GM12892 (cell line): Measurements from ENCODE around the gene TAS1R3.

Experiments
- POLR2A ChIP-seq: IDR thresholded peaks from 2 replicates; pipeline ENCODE4 v1.6.1; 2011; ENCODE audit warnings: low read depth, low read length, control low read depth
- POLR2AphosphoS5 ChIP-seq: IDR thresholded peaks from 2 replicates; pipeline ENCODE4 v1.6.1; 2011; ENCODE audit warnings: low read depth, low read length, control low read depth
- TAF1 ChIP-seq: IDR thresholded peaks from 2 replicates; pipeline ENCODE4 v1.6.1; 2011; ENCODE audit warnings: low read depth, mild to moderate bottlenecking, control low read depth, low read length, borderline replicate concordance

DNA sequence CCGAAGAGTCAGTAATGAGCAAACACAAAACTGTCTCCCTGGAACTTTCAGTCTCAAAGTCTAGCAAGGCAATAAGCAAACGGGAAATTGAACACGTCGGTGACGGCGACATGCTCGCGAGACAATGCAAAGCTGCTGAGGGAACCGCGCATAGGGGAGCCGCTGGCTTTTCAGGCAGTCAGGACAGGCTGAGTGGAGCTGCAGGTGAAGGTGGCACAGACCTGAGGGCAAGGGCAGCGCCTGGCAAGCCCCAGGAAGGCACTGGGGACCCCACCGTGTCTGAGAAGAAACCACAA lies 11.5 kb upstream of the TAS1R3 start:
- TF ChIP-seq POLR2A, result no peak
- TF ChIP-seq POLR2AphosphoS5, result no peak
- no peak for TF ChIP-seq TAF1
